ENCODE results near the gene CCL18. TPM values are rescaled to one million over a fixed set of nuclear protein-coding genes. Genes with fewer than 3 reads are reported as not detected.

Gene CCL18
- total and polyA plus RNA-seq, 2 of the 4 experiments (the other 2 are of a cell fraction), result not detected

DNA sequence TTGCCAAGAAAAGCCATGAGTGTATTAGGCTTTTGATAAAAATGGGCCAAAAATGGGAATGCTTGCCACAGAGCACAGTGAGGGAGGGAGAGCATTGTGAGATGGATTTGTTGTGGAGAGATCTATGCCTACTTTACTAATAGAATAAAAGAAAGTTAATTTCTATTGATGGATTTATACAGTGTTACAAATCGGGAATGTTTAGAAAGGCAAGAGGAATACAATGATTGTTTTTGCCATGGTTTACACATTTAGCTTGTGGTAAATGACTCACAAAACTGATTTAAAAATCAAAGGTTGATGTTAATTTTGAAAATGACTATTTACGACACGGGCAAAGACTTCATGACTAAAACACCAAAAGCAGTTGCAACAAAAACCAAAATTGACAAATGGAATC is 56.1 kb downstream of the CCL18 start:
- no peak overlapping the region for H2BK5ac ChIP-seq (ENCODE audit: low read depth, low read length, poor library complexity, severe bottlenecking)
- no peak overlapping the region for H3K4me3 ChIP-seq (ENCODE audit: insufficient read depth, low read depth, low read length)
- ATAC-seq (ENCODE audit: low read depth) (no peak), DNase-seq (no peak)
- no peak overlapping the region for H2AFZ ChIP-seq (replicated peaks; ENCODE audit: low read length, poor library complexity)
- H3K56ac ChIP-seq (ENCODE audit: extremely low read depth, insufficient read depth, low read length), result no peak overlapping the region
- no peak overlapping the region for H3K27ac ChIP-seq (ENCODE audit: insufficient read depth, low read length)
- H2AK9ac ChIP-seq (replicated peaks; ENCODE audit: low read depth, low read length, poor library complexity), result no peak overlapping the region
- H4K20me1 ChIP-seq (ENCODE audit: insufficient read depth, low read length), result no peaks in the 10 kb centered on the region
- no peak overlapping the region for H2BK20ac ChIP-seq (ENCODE audit: low read depth, low read length)
- no TSS peak for BruUV-seq (replicated peaks)
- no peak overlapping the region for H3K9ac ChIP-seq (ENCODE audit: low read depth, low read length)
- no peaks in the 10 kb centered on the region for H3K27me3 ChIP-seq (ENCODE audit: control insufficient read depth, insufficient read depth, low read length)
- dilution Hi-C loops (cut with HindIII; ENCODE audit: low sequenced_read_pairs, unreplicated experiment), result no loop called here
- H3K23ac ChIP-seq (ENCODE audit: low read depth, low read length), result no peak overlapping the region
- H2BK120ac ChIP-seq (ENCODE audit: low read depth, low read length), result no peak overlapping the region
- H3K4me1 ChIP-seq (ENCODE audit: control insufficient read depth, insufficient read depth, low read length), result no peaks in the 10 kb centered on the region
- H3K79me1 ChIP-seq (ENCODE audit: low read depth in 1 of 2, low read length in 2 of 2), result no peaks in the 10 kb centered on the region
- H3K18ac ChIP-seq (ENCODE audit: low read depth, low read length), result no peak overlapping the region
- H3K4ac ChIP-seq (ENCODE audit: low read depth, low read length), result no peak overlapping the region
- no peak overlapping the region for H3K14ac ChIP-seq (replicated peaks; ENCODE audit: low read depth, low read length)
- H3K4me2 ChIP-seq (ENCODE audit: low read depth, low read length), result no peak overlapping the region
- intact Hi-C loops (cut with micrococcal nuclease), result no loop called here
- H2AK5ac ChIP-seq (ENCODE audit: low read depth, low read length), result no peak overlapping the region
- no peaks in the 10 kb centered on the region for H3K9me1 ChIP-seq (ENCODE audit: insufficient read depth, low read length)
- peaks cover 1% of the 10 kb centered on the region; the same call in 1 of the 2 replicates for H3K9me3 ChIP-seq (ENCODE audit: control insufficient read depth, insufficient read depth, low read length)
- CTCF ChIA-PET, result interaction anchor here (1.2 to 1.3 kb wide), 2 partner anchors 10 to 28 kb away, joined by 3 to 4 read pairs; no protein-coding TSS in a partner anchor
- no peaks in the 10 kb centered on the region for H3K36me3 ChIP-seq (ENCODE audit: control insufficient read depth, insufficient read depth, low read length)
- H4K91ac ChIP-seq (ENCODE audit: insufficient read depth, low read depth, low read length), result no peak overlapping the region
- no CpG with 5 or more reads among the region's 3 CpGs for WGBS, 2 experiments (ENCODE audit: extremely low coverage in 2 of 2, insufficient read length in 1 of 2)
- H2BK15ac ChIP-seq (ENCODE audit: low read depth, low read length), result no peak overlapping the region
- TF ChIP-seq, protein P1, sequence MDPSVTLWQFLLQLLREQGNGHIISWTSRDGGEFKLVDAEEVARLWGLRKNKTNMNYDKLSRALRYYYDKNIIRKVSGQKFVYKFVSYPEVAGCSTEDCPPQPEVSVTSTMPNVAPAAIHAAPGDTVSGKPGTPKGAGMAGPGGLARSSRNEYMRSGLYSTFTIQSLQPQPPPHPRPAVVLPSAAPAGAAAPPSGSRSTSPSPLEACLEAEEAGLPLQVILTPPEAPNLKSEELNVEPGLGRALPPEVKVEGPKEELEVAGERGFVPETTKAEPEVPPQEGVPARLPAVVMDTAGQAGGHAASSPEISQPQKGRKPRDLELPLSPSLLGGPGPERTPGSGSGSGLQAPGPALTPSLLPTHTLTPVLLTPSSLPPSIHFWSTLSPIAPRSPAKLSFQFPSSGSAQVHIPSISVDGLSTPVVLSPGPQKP (IDR thresholded peaks at IDR 0.05; ENCODE audit: borderline replicate concordance, low read depth, low read length), result no peak
- no peak for TF ChIP-seq SMC3 (IDR thresholded peaks at IDR 0.05; ENCODE audit: low read depth, low read length)
- TF ChIP-seq RFX5 (IDR thresholded peaks at IDR 0.05; ENCODE audit: low read depth, low read length), result no peak
- TF ChIP-seq CHD1 (IDR thresholded peaks at IDR 0.05; ENCODE audit: low read depth, low read length), result no peak
- no peak for TF ChIP-seq MAZ (IDR thresholded peaks at IDR 0.05; ENCODE audit: borderline replicate concordance, low read depth, low read length)
- TF ChIP-seq USF2 (IDR thresholded peaks at IDR 0.05; ENCODE audit: low read depth, low read length), result no peak
- no peak for TF ChIP-seq MAFK (IDR thresholded peaks at IDR 0.05; ENCODE audit: low read depth, low read length)
- no peak for TF ChIP-seq BHLHE40 (IDR thresholded peaks at IDR 0.05; ENCODE audit: low read depth, low read length)
- TF ChIP-seq POLR2A (IDR thresholded peaks at IDR 0.05; ENCODE audit: low read depth, low read length), result no peak
- no peak for TF ChIP-seq FOS (IDR thresholded peaks at IDR 0.05; ENCODE audit: low read depth, low read length)
- in situ Hi-C loops (cut with MboI; ENCODE audit: low sequenced_read_pairs), result no loop called here
- POLR2A ChIA-PET (ENCODE audit: unreplicated experiment), result no interaction called here
- no peak overlapping the region for H4K8ac ChIP-seq (ENCODE audit: low read depth in 2 of 2, low read length in 2 of 2)
- no peak overlapping the region for H4K5ac ChIP-seq (ENCODE audit: low read depth, low read length)
